Measurements from ENCODE around the gene MRGPRD. TPM values are rescaled to one million over a fixed set of nuclear protein-coding genes. Genes with fewer than 3 reads are reported as not detected.

The MRGPRD gene
- total and polyA plus RNA-seq, 2 of the 8 experiments (the other 6 are each of a cell fraction or from before 2014, with no cell fraction given): not detected

- TF ChIP-seq CHD7 (IDR thresholded peaks at IDR 0.05; ENCODE audit: insufficient replicate concordance, low read length): no peak
These were observed 20.1 kb upstream of the MRGPRD start (continued) for GRCh38 chr11:69000831-69001242.

Data from H1 (cell line).